ENCODE data around the gene CYP4F12.

DNA sequence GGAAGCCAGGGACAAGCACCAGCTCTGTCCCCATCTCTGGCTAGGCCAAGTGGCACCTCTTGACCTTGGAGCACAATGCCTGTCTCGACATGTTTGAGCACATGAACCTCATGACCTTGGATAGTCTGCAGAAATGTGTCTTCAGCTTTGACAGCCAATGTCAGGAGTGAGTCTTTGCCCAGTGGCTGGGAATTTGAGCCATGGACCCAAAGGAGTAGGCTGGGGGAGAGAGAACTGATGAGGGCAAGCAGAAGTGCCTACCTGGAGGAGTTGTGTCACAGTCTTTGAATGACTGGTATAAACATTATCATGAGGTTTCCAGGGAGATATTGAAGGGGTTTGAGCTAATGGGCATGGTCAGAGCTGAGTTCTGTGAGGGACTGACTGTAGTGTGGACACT lies 6.7 kb upstream of the CYP4F12 start:
- TF ChIP-seq POLR2A (IDR thresholded peaks at IDR 0.05; ENCODE audit: low read length) = no peak
- TF ChIP-seq GATA1 (IDR thresholded peaks at IDR 0.05; ENCODE audit: low read depth, low read length) = no peak
